ENCODE data around the gene GASK1A.

Gene GASK1A

DNA sequence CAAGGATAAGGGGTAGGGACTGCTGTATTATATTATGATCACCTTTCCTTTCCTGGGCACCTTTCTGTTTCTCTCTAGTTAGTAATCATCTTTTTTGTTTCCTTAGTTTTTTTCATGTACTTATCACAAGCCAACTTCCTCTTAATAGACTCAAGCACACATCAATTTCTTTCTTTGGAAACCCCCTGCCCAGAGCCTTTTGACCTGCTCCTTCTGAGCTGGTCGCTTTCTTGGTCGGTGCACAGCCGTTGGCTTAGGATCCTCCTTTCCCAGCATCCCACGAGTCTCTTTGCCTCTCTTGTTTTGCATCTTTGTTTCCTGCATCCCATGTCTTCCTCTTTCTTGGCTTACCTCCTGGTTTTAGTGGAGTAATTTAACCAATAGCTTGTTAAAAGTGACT, 26.9 kb downstream of the GASK1A start:
- no peak overlapping the region for H3K27ac ChIP-seq (ENCODE audit: low read length)
- H3K9me3 ChIP-seq (ENCODE audit: insufficient read depth, low read length) = no peaks in the 10 kb centered on the region
- peaks cover 19% of the 10 kb centered on the region for H3K27me3 ChIP-seq (ENCODE audit: low read depth, low read length)
- H3K36me3 ChIP-seq (replicated peaks; ENCODE audit: low read depth, low read length) = no peaks in the 10 kb centered on the region
- no peaks in the 10 kb centered on the region for H4K20me1 ChIP-seq (ENCODE audit: insufficient read depth, low read length)
- H3K79me2 ChIP-seq (ENCODE audit: low read length) = no peaks in the 10 kb centered on the region
- H3K4me2 ChIP-seq (ENCODE audit: low read length) = no peak overlapping the region
- no peak overlapping the region for H3K9ac ChIP-seq (ENCODE audit: low read length)
- TF ChIP-seq, protein P1, sequence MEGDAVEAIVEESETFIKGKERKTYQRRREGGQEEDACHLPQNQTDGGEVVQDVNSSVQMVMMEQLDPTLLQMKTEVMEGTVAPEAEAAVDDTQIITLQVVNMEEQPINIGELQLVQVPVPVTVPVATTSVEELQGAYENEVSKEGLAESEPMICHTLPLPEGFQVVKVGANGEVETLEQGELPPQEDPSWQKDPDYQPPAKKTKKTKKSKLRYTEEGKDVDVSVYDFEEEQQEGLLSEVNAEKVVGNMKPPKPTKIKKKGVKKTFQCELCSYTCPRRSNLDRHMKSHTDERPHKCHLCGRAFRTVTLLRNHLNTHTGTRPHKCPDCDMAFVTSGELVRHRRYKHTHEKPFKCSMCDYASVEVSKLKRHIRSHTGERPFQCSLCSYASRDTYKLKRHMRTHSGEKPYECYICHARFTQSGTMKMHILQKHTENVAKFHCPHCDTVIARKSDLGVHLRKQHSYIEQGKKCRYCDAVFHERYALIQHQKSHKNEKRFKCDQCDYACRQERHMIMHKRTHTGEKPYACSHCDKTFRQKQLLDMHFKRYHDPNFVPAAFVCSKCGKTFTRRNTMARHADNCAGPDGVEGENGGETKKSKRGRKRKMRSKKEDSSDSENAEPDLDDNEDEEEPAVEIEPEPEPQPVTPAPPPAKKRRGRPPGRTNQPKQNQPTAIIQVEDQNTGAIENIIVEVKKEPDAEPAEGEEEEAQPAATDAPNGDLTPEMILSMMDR (IDR thresholded peaks at IDR 0.05; ENCODE audit: low read depth, low read length) = no peak
- TF ChIP-seq EZH2phosphoT487 (IDR thresholded peaks at IDR 0.05; ENCODE audit: low read depth) = no peak
- H3K4me1 ChIP-seq (ENCODE audit: low read length) = peaks cover 6% of the 10 kb centered on the region
- H3K4me3 ChIP-seq (ENCODE audit: low read length) = no peak overlapping the region
- H2AFZ ChIP-seq (ENCODE audit: low read depth, low read length) = no peak overlapping the region

GRCh38 chr3:43006825-43007224, 27.7 kb downstream of the GASK1A start:
- TF ChIP-seq, protein P1 (IDR thresholded peaks at IDR 0.05; ENCODE audit: low read depth, low read length) = no peak
- TF ChIP-seq EZH2phosphoT487 (IDR thresholded peaks at IDR 0.05; ENCODE audit: low read depth) = no peak
- H3K4me2 ChIP-seq (ENCODE audit: low read length) = no peak overlapping the region
- no peaks in the 10 kb centered on the region for H3K9me3 ChIP-seq (ENCODE audit: insufficient read depth, low read length)
- H3K4me3 ChIP-seq (ENCODE audit: low read length) = no peak overlapping the region
- no peak overlapping the region for H3K9ac ChIP-seq (ENCODE audit: low read length)
- no peak overlapping the region for H3K27ac ChIP-seq (ENCODE audit: low read length)
- H3K36me3 ChIP-seq (replicated peaks; ENCODE audit: low read depth, low read length) = no peaks in the 10 kb centered on the region
- H3K27me3 ChIP-seq (ENCODE audit: low read depth, low read length) = peaks cover 19% of the 10 kb centered on the region
- peaks cover 6% of the 10 kb centered on the region for H3K4me1 ChIP-seq (ENCODE audit: low read length)
- H4K20me1 ChIP-seq (ENCODE audit: insufficient read depth, low read length) = no peaks in the 10 kb centered on the region
- H2AFZ ChIP-seq (ENCODE audit: low read depth, low read length) = no peak overlapping the region
- no peaks in the 10 kb centered on the region for H3K79me2 ChIP-seq (ENCODE audit: low read length)

DNA sequence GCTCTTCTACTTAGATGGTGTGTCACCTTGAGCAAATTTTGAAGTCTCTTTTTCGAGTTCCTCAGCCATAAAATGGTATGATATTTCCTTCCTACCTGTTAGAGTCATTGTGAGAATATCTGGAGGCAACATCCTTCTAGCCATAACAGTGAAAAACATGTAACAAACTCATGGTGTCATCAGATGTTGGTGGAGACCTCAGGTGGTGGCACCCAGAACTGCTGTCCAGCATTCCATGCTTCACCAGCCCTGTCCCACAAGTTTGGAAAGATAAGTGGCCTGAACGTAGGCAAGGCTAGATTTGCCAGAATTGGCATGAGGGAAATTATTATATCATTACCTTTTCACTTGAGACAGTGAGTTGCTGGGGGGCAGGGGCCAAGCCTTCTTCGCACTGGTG, 30.4 kb downstream of the GASK1A start:
- H3K4me2 ChIP-seq (ENCODE audit: low read length) = no peak overlapping the region
- H3K9me3 ChIP-seq (ENCODE audit: insufficient read depth, low read length) = peaks cover 6% of the 10 kb centered on the region; the same call in 1 of the 2 replicates
- H3K4me1 ChIP-seq (ENCODE audit: low read length) = peaks cover 6% of the 10 kb centered on the region
- H3K9ac ChIP-seq (ENCODE audit: low read length) = no peak overlapping the region
- TF ChIP-seq, protein P1 (IDR thresholded peaks at IDR 0.05; ENCODE audit: low read depth, low read length) = no peak
- no peak for TF ChIP-seq EZH2phosphoT487 (IDR thresholded peaks at IDR 0.05; ENCODE audit: low read depth)
- H2AFZ ChIP-seq (ENCODE audit: low read depth, low read length) = no peak overlapping the region
- no peak overlapping the region for H3K27ac ChIP-seq (ENCODE audit: low read length)
- H3K4me3 ChIP-seq (ENCODE audit: low read length) = no peak overlapping the region
- H4K20me1 ChIP-seq (ENCODE audit: insufficient read depth, low read length) = no peaks in the 10 kb centered on the region
- peaks cover 19% of the 10 kb centered on the region for H3K27me3 ChIP-seq (ENCODE audit: low read depth, low read length)
- H3K79me2 ChIP-seq (ENCODE audit: low read length) = no peaks in the 10 kb centered on the region
- H3K36me3 ChIP-seq (replicated peaks; ENCODE audit: low read depth, low read length) = no peaks in the 10 kb centered on the region

DNA sequence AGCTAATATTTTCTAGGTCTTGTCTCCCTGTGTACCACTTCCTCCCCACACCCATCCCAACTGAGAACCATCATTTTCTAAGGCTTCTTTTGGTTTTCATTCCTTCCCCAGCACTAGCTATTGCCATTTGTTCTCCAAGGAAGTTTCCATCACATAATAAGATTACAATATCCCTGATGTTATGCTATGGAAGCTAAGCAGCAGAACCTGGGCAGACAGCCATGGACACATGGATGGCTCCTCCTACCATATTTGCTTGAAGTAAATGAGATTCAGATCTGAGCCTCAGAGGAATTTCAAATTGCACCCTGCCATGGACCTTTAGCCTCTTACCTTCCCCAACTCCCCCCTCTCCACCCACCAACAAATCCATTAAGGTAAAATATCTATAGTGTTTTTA, 31.5 kb downstream of the GASK1A start:
- H2AFZ ChIP-seq (ENCODE audit: low read depth, low read length) = no peak overlapping the region
- TF ChIP-seq EZH2phosphoT487 (IDR thresholded peaks at IDR 0.05; ENCODE audit: low read depth) = no peak
- TF ChIP-seq, protein P1 (IDR thresholded peaks at IDR 0.05; ENCODE audit: low read depth, low read length) = no peak
- no peak overlapping the region for H3K4me3 ChIP-seq (ENCODE audit: low read length)
- no peak overlapping the region for H3K9ac ChIP-seq (ENCODE audit: low read length)
- H4K20me1 ChIP-seq (ENCODE audit: insufficient read depth, low read length) = no peaks in the 10 kb centered on the region
- H3K4me1 ChIP-seq (ENCODE audit: low read length) = peaks cover 6% of the 10 kb centered on the region
- peaks cover 4% of the 10 kb centered on the region for H3K36me3 ChIP-seq (replicated peaks; ENCODE audit: low read depth, low read length)
- peaks cover 19% of the 10 kb centered on the region for H3K27me3 ChIP-seq (ENCODE audit: low read depth, low read length)
- no peak overlapping the region for H3K27ac ChIP-seq (ENCODE audit: low read length)
- no peaks in the 10 kb centered on the region for H3K79me2 ChIP-seq (ENCODE audit: low read length)
- H3K9me3 ChIP-seq (ENCODE audit: insufficient read depth, low read length) = peaks cover 16% of the 10 kb centered on the region; the same call in 1 of the 2 replicates
- no peak overlapping the region for H3K4me2 ChIP-seq (ENCODE audit: low read length)

Measured in OCI-LY3 (cell line).